ENCODE data around the gene TPRX1.
"Not testable (repeated sequence)": the region's sequence is repeated elsewhere in the genome, so short reads cannot be mapped to it uniquely, and the experiment has no call there.

Gene TPRX1

GRCh38 chr19:47766359-47766620 is 38.1 kb downstream of the TPRX1 start:
- no peak for DNase-seq

DNA sequence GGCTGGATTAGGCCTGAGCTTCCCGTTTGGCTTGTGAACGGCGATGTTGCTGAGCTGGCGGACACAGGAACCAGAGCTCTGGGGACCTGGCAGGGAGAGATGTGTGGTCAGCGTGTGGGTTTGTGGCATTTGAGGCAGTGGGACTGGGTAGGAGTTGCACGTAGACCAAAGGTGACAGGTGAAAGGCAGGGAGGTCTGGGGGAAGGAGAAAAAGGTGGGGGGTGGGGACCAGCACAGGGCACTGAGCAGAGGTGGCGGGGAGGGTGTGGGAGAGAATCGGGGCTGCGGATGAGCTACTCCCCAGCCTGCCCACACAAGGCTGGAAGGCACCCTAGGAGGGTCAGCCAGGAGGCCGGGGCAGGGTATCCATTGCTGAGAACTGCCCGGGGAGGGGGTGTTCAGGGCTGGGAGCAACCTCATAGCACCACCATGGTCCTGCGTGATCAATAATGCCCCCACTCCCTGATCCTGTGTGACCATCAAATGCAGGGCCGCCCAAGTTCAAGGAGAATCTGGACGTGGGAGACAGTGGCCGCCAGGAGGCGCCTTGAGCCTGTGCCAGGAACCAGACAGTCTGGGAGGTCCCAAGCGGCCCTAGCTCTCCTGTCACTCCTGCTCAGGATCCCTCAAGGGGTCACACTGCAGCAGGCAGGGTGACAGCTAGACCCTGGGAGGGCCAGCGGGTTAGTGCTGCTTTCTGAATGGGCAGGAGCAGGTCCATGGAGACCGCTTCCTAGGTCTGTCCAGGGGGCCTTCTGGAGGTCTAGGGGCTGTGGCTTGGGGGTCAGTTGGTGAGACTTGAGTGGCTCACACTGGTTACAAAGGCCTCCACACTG is 38.6 kb downstream of the TPRX1 start:
- peak; percentile 34 to 40 for DNase-seq

- not testable (repeated sequence) for DNase-seq
These were observed 39.6 kb downstream of the TPRX1 start for GRCh38 chr19:47764705-47765104.

DNA sequence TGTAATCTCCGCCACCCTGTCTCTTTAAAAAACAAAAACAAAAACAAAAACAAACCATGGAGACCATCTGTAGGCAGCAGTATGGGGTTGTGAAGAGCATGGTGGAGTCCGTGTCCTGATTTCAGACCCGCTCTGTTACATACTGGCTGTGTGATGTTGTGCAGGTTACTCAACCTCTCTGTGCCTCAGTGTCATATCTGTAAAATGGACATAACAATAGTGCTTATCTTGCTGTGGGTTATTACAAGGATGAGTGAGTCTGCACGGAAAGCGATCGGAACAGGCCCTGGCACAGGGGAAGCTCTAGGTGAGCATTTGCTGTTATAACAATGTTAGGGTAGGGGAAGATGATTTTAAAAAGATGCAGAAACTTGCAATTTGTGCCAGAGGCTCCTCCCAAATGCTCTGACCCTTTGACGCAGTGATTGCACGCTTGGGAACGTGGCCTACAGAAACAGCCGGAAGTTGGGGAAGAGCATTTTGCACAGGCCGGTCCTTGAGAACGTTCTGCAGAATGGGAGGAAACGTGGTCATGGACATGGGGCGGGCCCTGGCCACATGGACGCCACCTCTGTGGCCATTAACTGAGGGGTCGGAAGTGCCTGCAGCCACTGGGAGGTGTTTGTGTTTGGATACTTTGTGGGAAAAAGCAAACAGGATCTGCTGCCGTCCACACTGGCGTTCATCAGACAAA is 41.6 kb downstream of the TPRX1 start:
- DNase-seq, result no peak

DNA sequence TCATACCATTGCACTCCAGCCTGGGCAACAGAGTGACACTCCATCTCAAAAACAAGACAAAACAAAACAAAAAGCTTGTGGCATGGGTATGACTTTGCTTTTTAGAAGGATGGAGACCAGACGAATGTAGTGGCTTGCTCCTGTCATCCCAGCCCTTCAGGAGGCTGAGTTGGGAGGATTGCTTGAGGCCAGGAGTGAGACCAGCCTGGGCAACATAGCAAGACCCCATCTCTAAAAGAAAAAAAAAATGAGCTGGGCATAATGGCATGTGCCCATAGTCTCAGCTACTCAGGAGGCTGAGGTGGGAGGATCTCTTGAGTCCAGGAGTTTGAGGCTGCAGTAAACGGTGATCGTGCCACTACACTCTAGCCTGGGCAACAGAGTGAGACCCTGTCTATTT is 42.2 kb downstream of the TPRX1 start:
- DNase-seq, result no peak

- no peak for DNase-seq
These were observed 42.8 kb downstream of the TPRX1 start for GRCh38 chr19:47761566-47761965.

DNA sequence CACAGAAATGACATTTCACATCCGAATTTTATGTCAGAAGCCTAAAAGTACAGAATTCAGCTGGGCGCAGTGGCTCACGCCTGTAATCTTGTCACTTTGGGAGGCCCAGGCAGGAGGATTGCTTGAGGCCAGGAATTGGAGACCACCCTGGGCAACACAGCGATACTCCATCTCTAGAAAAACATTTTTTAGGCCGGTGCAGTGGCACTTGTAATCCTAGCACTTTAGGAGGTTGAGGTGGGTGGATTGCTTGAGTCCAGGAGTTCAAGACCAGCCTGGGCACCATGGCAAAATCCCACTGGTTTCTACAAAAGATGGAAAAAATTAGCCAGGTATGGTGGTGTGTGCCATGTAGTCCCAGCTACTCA is 43.7 kb downstream of the TPRX1 start:
- DNase-seq, result no peak

GRCh38 chr19:47758443-47758804 is 45.9 kb downstream of the TPRX1 start:
- no peak for DNase-seq

- no peak for DNase-seq
These were observed 46.5 kb downstream of the TPRX1 start for GRCh38 chr19:47757617-47758442.

DNA sequence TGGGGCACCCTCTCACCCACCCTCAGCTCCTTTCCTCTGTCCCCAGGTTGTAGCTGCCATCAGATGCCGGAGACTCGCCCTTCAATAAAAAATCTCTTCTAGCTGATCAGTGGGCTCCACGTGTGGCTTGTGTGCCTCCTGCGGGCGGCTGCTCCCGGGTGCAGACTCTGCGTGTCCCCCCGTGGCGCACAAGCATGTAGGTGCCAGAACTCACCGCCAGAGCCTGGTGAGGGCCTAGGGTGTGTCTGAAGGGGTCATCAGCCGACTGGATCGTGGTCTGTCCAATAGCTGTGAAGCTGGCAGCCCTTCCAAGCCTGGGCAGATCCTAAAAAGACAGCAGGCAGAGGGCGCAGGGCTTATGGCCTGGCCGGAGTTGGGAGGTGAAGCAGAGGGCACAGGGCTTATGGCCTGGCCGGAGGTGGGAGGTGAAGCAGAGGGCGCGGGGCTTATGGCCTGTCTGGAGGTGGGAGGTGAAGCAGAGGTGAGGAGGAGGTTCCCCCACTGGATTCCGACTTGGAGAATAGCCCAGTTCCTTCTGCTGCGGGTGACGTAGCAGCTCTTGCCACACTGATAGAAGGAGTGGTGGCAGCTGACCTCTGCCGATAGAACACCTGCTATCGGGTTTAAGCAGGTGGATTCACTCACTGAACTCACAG is 47.3 kb downstream of the TPRX1 start:
- no peak for DNase-seq

DNA sequence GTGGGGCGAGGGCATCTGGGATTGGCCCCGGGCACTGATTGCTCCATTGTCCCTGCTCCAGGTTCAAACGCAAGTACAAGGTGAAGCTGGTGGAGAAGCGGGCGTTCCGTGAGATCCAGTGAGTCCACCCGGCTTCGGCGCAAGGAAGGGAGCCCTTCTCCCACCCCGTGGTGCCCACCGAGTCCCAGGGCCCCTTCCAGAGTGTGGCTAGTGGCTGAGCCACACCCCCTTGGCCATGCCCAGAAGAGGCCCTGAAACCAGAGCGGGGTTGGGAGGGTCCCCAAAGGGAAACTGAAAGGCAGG is 47.8 kb downstream of the TPRX1 start:
- DNase-seq, result no peak

GRCh38 chr19:47755762-47756626 is 48.4 kb downstream of the TPRX1 start:
- no peak for DNase-seq

- DNase-seq, result no peak
These were observed 49.1 kb downstream of the TPRX1 start for GRCh38 chr19:47755065-47755761.

DNA sequence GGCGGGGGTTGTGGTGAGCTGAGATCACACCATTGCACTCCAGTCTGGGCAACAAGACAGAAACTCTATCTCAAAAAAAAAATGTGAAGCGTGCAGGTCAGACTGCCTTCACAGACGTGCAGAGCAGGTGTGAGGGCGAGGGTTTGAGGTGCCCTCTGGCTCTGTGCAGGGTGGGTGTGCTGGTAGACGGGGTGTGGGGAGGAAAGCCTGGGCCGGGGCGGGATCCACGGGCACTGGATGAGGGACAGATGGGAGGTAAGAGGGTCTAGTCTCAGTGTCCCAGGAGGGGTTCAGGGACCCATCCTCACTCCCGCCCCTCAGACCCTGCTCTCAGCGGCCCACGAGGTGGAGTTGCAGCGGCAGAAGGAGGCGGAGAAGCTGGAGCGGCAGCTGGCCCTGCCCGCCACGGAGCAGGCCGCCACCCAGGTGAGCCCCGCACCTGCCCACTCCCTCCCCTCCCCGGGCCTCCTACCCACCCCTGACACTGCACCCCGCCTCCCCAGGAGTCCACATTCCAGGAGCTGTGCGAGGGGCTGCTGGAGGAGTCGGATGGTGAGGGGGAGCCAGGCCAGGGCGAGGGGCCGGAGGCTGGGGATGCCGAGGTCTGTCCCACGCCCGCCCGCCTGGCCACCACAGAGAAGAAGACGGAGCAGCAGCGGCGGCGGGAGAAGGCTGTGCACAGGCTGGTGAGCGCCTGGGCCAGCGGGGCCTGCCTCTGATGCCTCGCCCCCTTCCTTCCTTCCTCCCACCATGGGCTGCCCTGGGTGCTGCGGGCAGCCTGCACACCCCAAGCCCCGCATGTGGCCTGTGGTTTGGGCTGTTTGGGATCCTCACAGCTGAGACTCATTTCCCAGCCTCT is 49.9 kb downstream of the TPRX1 start:
- no peak for DNase-seq

- no peak for DNase-seq
These were observed 51.7 kb downstream of the TPRX1 start for GRCh38 chr19:47752440-47753211.

Measured in activated CD4-positive, alpha-beta T cell treated with anti-CD3 and anti-CD28 coated beads, Interleukin-2, amount 50 U/mL, for 4 hours (primary cell).